ENCODE measurements around the gene DCAF6.

DCAF6 gene

GRCh38 chr1:168005529-168005928 lies 69.0 kb downstream of the DCAF6 start:
- no peak for DNase-seq (ENCODE audit: low read depth)
- H3K4me3 ChIP-seq (ENCODE audit: low read length), result no peak overlapping the region
- TF ChIP-seq, protein P1, sequence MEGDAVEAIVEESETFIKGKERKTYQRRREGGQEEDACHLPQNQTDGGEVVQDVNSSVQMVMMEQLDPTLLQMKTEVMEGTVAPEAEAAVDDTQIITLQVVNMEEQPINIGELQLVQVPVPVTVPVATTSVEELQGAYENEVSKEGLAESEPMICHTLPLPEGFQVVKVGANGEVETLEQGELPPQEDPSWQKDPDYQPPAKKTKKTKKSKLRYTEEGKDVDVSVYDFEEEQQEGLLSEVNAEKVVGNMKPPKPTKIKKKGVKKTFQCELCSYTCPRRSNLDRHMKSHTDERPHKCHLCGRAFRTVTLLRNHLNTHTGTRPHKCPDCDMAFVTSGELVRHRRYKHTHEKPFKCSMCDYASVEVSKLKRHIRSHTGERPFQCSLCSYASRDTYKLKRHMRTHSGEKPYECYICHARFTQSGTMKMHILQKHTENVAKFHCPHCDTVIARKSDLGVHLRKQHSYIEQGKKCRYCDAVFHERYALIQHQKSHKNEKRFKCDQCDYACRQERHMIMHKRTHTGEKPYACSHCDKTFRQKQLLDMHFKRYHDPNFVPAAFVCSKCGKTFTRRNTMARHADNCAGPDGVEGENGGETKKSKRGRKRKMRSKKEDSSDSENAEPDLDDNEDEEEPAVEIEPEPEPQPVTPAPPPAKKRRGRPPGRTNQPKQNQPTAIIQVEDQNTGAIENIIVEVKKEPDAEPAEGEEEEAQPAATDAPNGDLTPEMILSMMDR (conservative IDR thresholded peaks at IDR 0.05; ENCODE audit: low read depth, low read length), result no peak

GRCh38 chr1:168007691-168008090 lies 71.2 kb downstream of the DCAF6 start:
- DNase-seq (ENCODE audit: low read depth), result no peak
- TF ChIP-seq, protein P1 (conservative IDR thresholded peaks at IDR 0.05; ENCODE audit: low read depth, low read length), result no peak
- H3K4me3 ChIP-seq (ENCODE audit: low read length), result no peak overlapping the region

- TF ChIP-seq, protein P1 (conservative IDR thresholded peaks at IDR 0.05; ENCODE audit: low read depth, low read length), result no peak
- DNase-seq (ENCODE audit: low read depth), result no peak
- H3K4me3 ChIP-seq (ENCODE audit: low read length), result no peak overlapping the region
These were observed 72.1 kb downstream of the DCAF6 start for GRCh38 chr1:168008595-168008994.

DNA sequence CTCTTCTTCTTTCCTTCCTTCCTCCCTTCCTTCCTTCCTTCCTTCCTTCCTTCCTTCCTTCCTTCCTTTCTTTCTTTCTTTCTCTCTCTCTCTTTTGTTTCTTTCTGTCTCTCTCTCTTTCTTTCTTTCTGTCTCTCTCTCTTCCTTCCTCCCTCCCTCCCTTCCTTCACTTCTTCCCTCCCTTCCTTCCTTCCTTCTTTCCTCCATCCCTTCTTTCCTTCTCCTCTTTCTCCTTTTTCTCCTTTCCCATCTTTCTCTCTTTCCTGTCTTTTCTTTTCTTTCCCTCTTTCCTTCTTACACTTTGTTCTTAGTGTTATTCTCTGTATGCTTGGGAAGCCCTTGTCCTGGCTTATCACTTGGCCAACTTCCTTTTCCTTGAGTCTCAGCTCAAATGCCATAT lies 72.8 kb downstream of the DCAF6 start:
- DNase-seq (ENCODE audit: low read depth), result no peak
- TF ChIP-seq, protein P1 (conservative IDR thresholded peaks at IDR 0.05; ENCODE audit: low read depth, low read length), result no peak
- no peak overlapping the region for H3K4me3 ChIP-seq (ENCODE audit: low read length)

GRCh38 chr1:168019407-168019806 lies 82.9 kb downstream of the DCAF6 start:
- no peak overlapping the region for H3K4me3 ChIP-seq (ENCODE audit: low read length)
- no peak for DNase-seq (ENCODE audit: low read depth)
- TF ChIP-seq, protein P1 (conservative IDR thresholded peaks at IDR 0.05; ENCODE audit: low read depth, low read length), result no peak

- no peak for DNase-seq (ENCODE audit: low read depth)
- TF ChIP-seq, protein P1 (conservative IDR thresholded peaks at IDR 0.05; ENCODE audit: low read depth, low read length), result no peak
- H3K4me3 ChIP-seq (ENCODE audit: low read length), result no peak overlapping the region
These were observed 94.7 kb downstream of the DCAF6 start for GRCh38 chr1:168031198-168031597.

- TF ChIP-seq, protein P1 (conservative IDR thresholded peaks at IDR 0.05; ENCODE audit: low read depth, low read length), result no peak
- H3K4me3 ChIP-seq (ENCODE audit: low read length), result no peak overlapping the region
- no peak for DNase-seq (ENCODE audit: low read depth)
These were observed 95.1 kb downstream of the DCAF6 start for GRCh38 chr1:168031627-168032026.
